NCI-H1436 (cell line): ENCODE results near the gene MLX.

Experiments
- DNase-seq: peaks from one replicate; lab custom pipeline; 2025; lab: John Stamatoyannopoulos, UW

MLX gene

GRCh38 chr17:42566883-42567573, at the start of gene MLX:
Gene MLX, plus strand, starts transcription at chr17:42567100. Its CDS starts 25 bp downstream, at chr17:42567125.
- DNase-seq = peak; percentile 95

- DNase-seq = peak; percentile 50
Measured at GRCh38 chr17:42517516-42517915, 49.4 kb upstream of the MLX start.

- no peak for DNase-seq
Measured at GRCh38 chr17:42518046-42518754, 48.7 kb upstream of the MLX start.

- no peak for DNase-seq
Measured at GRCh38 chr17:42518755-42519545, 48.0 kb upstream of the MLX start.

GRCh38 chr17:42519546-42520491, 47.1 kb upstream of the MLX start:
- DNase-seq = no peak

GRCh38 chr17:42520540-42520951, 46.4 kb upstream of the MLX start:
- no peak for DNase-seq

GRCh38 chr17:42521036-42521435, 45.9 kb upstream of the MLX start:
- DNase-seq = no peak

GRCh38 chr17:42521666-42522262, 45.1 kb upstream of the MLX start:
- DNase-seq = no peak

- DNase-seq = no peak
Measured at GRCh38 chr17:42522263-42522790, 44.6 kb upstream of the MLX start.

GRCh38 chr17:42522798-42523278, 44.1 kb upstream of the MLX start:
- no peak for DNase-seq

GRCh38 chr17:42525221-42525620, 41.7 kb upstream of the MLX start:
- no peak for DNase-seq

- no peak for DNase-seq
Measured at GRCh38 chr17:42526031-42526444, 40.9 kb upstream of the MLX start.

- no peak for DNase-seq
Measured at GRCh38 chr17:42527932-42528331, 39.0 kb upstream of the MLX start.

GRCh38 chr17:42529061-42529460, 37.8 kb upstream of the MLX start:
- DNase-seq = no peak

- DNase-seq = no peak
Measured at GRCh38 chr17:42530952-42531454, 35.9 kb upstream of the MLX start.

GRCh38 chr17:42531455-42532354, 35.2 kb upstream of the MLX start:
- DNase-seq = peak; percentile 40

GRCh38 chr17:42535155-42536047, 31.5 kb upstream of the MLX start:
- no peak for DNase-seq

GRCh38 chr17:42536048-42536371, 30.9 kb upstream of the MLX start, which contains the start of gene NAGLU:
Gene NAGLU, plus strand, starts transcription at chr17:42536241. Its CDS starts 32 bp downstream, at chr17:42536273.
- DNase-seq = peak; percentile 97
